ENCODE measurements around the gene MIPEP. TPM values are rescaled to one million over a fixed set of nuclear protein-coding genes. Genes with fewer than 3 reads are reported as not detected.

Gene MIPEP
- total and polyA plus RNA-seq, 2 donors, result 13.2 to 22.7 TPM

- no peaks in the 10 kb centered on the region for H3K9me3 ChIP-seq (ENCODE audit: control insufficient read depth in 2 of 2, insufficient read depth in 1 of 2, low read length in 1 of 2)
- peaks cover 0 to 4% of the 10 kb centered on the region in 2 donors for H3K36me3 ChIP-seq (ENCODE audit: control insufficient read depth in 2 of 2, insufficient read depth in 2 of 2, low read length in 1 of 2)
- H3K27me3 ChIP-seq (ENCODE audit: control insufficient read depth in 2 of 2, insufficient read depth in 1 of 2, low read length in 1 of 2), result no peaks in the 10 kb centered on the region
- 97% methylated on average over 5 of the region's 5 CpGs for WGBS
- H3K4me3 ChIP-seq (ENCODE audit: low read length in 2 of 2), result no peak overlapping the region
- H3K27ac ChIP-seq (ENCODE audit: low read depth in 1 of 2, low read length in 1 of 2), result no peak overlapping the region
- no peak for DNase-seq (ENCODE audit: low read depth in 6 of 9, low spot score in 9 of 9)
- peaks cover 13 to 16% of the 10 kb centered on the region in 2 donors for H3K4me1 ChIP-seq (ENCODE audit: control insufficient read depth in 2 of 2, insufficient read depth in 2 of 2, low read length in 2 of 2)
Measured at GRCh38 chr13:23797276-23797903, 91.8 kb downstream of the MIPEP start.

GRCh38 chr13:23796551-23796950 is 92.6 kb downstream of the MIPEP start:
- Histone ChIP-seq H3K27me3 (ENCODE audit: control insufficient read depth in 2 of 2, insufficient read depth in 1 of 2, low read length in 1 of 2) (no peaks in the 10 kb centered on the region), H3K36me3 (ENCODE audit: control insufficient read depth in 2 of 2, insufficient read depth in 2 of 2, low read length in 1 of 2) (peaks cover 0 to 4% of the 10 kb centered on the region in 2 donors), H3K27ac (ENCODE audit: low read depth in 1 of 2, low read length in 1 of 2) (peak overlapping the region in 1 of 2 donors; percentile 4), H3K9me3 (ENCODE audit: control insufficient read depth in 2 of 2, insufficient read depth in 1 of 2, low read length in 1 of 2) (no peaks in the 10 kb centered on the region), H3K4me1 (ENCODE audit: control insufficient read depth in 2 of 2, insufficient read depth in 2 of 2, low read length in 2 of 2) (peaks cover 13 to 16% of the 10 kb centered on the region in 2 donors), H3K4me3 (ENCODE audit: low read length in 2 of 2) (no peak overlapping the region)
- DNase-seq (ENCODE audit: low read depth in 6 of 9, low spot score in 9 of 9), result no peak
- 92% methylated on average over 2 of the region's 2 CpGs for WGBS

GRCh38 chr13:23794267-23795161 is 94.7 kb downstream of the MIPEP start:
- no peak overlapping the region for H3K27ac ChIP-seq (ENCODE audit: low read depth in 1 of 2, low read length in 1 of 2)
- no peaks in the 10 kb centered on the region for H3K9me3 ChIP-seq (ENCODE audit: control insufficient read depth in 2 of 2, insufficient read depth in 1 of 2, low read length in 1 of 2)
- peaks cover 11% of the 10 kb centered on the region in 2 donors for H3K4me1 ChIP-seq (ENCODE audit: control insufficient read depth in 2 of 2, insufficient read depth in 2 of 2, low read length in 2 of 2)
- H3K27me3 ChIP-seq (ENCODE audit: control insufficient read depth in 2 of 2, insufficient read depth in 1 of 2, low read length in 1 of 2), result no peaks in the 10 kb centered on the region
- H3K4me3 ChIP-seq (ENCODE audit: low read length in 2 of 2), result no peak overlapping the region
- peaks cover 0 to 4% of the 10 kb centered on the region in 2 donors for H3K36me3 ChIP-seq (ENCODE audit: control insufficient read depth in 2 of 2, insufficient read depth in 2 of 2, low read length in 1 of 2)
- no peak for DNase-seq (ENCODE audit: low read depth in 6 of 9, low spot score in 9 of 9)
- 77% methylated on average over 7 of the region's 7 CpGs for WGBS

- DNase-seq (ENCODE audit: low read depth in 6 of 9, low spot score in 9 of 9), result no peak
- peaks cover 5 to 7% of the 10 kb centered on the region in 2 donors for H3K4me1 ChIP-seq (ENCODE audit: control insufficient read depth in 2 of 2, insufficient read depth in 2 of 2, low read length in 2 of 2)
- no peaks in the 10 kb centered on the region for H3K27me3 ChIP-seq (ENCODE audit: control insufficient read depth in 2 of 2, insufficient read depth in 1 of 2, low read length in 1 of 2)
- H3K27ac ChIP-seq (ENCODE audit: low read depth in 1 of 2, low read length in 1 of 2), result no peak overlapping the region
- H3K9me3 ChIP-seq (ENCODE audit: control insufficient read depth in 2 of 2, insufficient read depth in 1 of 2, low read length in 1 of 2), result no peaks in the 10 kb centered on the region
- H3K36me3 ChIP-seq (ENCODE audit: control insufficient read depth in 2 of 2, insufficient read depth in 2 of 2, low read length in 1 of 2), result peaks cover 0 to 4% of the 10 kb centered on the region in 2 donors
- no peak overlapping the region for H3K4me3 ChIP-seq (ENCODE audit: low read length in 2 of 2)
- 98% methylated on average over 3 of the region's 3 CpGs for WGBS
Measured at GRCh38 chr13:23793711-23794110, 95.5 kb downstream of the MIPEP start.

GRCh38 chr13:23792680-23793079 is 96.5 kb downstream of the MIPEP start:
- Histone ChIP-seq H3K36me3 (ENCODE audit: control insufficient read depth in 2 of 2, insufficient read depth in 2 of 2, low read length in 1 of 2) (peaks cover 0 to 4% of the 10 kb centered on the region in 2 donors), H3K4me3 (ENCODE audit: low read length in 2 of 2) (no peak overlapping the region), H3K27me3 (ENCODE audit: control insufficient read depth in 2 of 2, insufficient read depth in 1 of 2, low read length in 1 of 2) (no peaks in the 10 kb centered on the region), H3K9me3 (ENCODE audit: control insufficient read depth in 2 of 2, insufficient read depth in 1 of 2, low read length in 1 of 2) (no peaks in the 10 kb centered on the region), H3K4me1 (ENCODE audit: control insufficient read depth in 2 of 2, insufficient read depth in 2 of 2, low read length in 2 of 2) (peaks cover 5 to 7% of the 10 kb centered on the region in 2 donors), H3K27ac (ENCODE audit: low read depth in 1 of 2, low read length in 1 of 2) (no peak overlapping the region)
- DNase-seq (ENCODE audit: low read depth in 6 of 9, low spot score in 9 of 9), result no peak
- WGBS, result 100% methylated on average over 1 of the region's 1 CpG

GRCh38 chr13:23790577-23791170 is 98.5 kb downstream of the MIPEP start:
- Histone ChIP-seq H3K27ac (ENCODE audit: low read depth in 1 of 2, low read length in 1 of 2) (no peak overlapping the region), H3K4me3 (ENCODE audit: low read length in 2 of 2) (no peak overlapping the region), H3K9me3 (ENCODE audit: control insufficient read depth in 2 of 2, insufficient read depth in 1 of 2, low read length in 1 of 2) (no peaks in the 10 kb centered on the region), H3K4me1 (ENCODE audit: control insufficient read depth in 2 of 2, insufficient read depth in 2 of 2, low read length in 2 of 2) (peaks cover 3 to 5% of the 10 kb centered on the region in 2 donors), H3K36me3 (ENCODE audit: control insufficient read depth in 2 of 2, insufficient read depth in 2 of 2, low read length in 1 of 2) (peaks cover 0 to 4% of the 10 kb centered on the region in 2 donors), H3K27me3 (ENCODE audit: control insufficient read depth in 2 of 2, insufficient read depth in 1 of 2, low read length in 1 of 2) (no peaks in the 10 kb centered on the region)
- DNase-seq (ENCODE audit: low read depth in 6 of 9, low spot score in 9 of 9), result no peak
- WGBS, result 96% methylated on average over 2 of the region's 2 CpGs

- Histone ChIP-seq H3K9me3 (ENCODE audit: control insufficient read depth in 2 of 2, insufficient read depth in 1 of 2, low read length in 1 of 2) (no peaks in the 10 kb centered on the region), H3K27ac (ENCODE audit: low read depth in 1 of 2, low read length in 1 of 2) (no peak overlapping the region), H3K36me3 (ENCODE audit: control insufficient read depth in 2 of 2, insufficient read depth in 2 of 2, low read length in 1 of 2) (peaks cover 0 to 4% of the 10 kb centered on the region in 2 donors), H3K4me1 (ENCODE audit: control insufficient read depth in 2 of 2, insufficient read depth in 2 of 2, low read length in 2 of 2) (peaks cover 3 to 5% of the 10 kb centered on the region in 2 donors), H3K4me3 (ENCODE audit: low read length in 2 of 2) (no peak overlapping the region), H3K27me3 (ENCODE audit: control insufficient read depth in 2 of 2, insufficient read depth in 1 of 2, low read length in 1 of 2) (no peaks in the 10 kb centered on the region)
- WGBS, result 87% methylated on average over 10 of the region's 10 CpGs
- DNase-seq (ENCODE audit: low read depth in 6 of 9, low spot score in 9 of 9), result no peak
Measured at GRCh38 chr13:23789576-23790346, 99.4 kb downstream of the MIPEP start.

GRCh38 chr13:23788459-23788858 is 100.7 kb downstream of the MIPEP start:
- peaks cover 3 to 5% of the 10 kb centered on the region in 2 donors for H3K4me1 ChIP-seq (ENCODE audit: control insufficient read depth in 2 of 2, insufficient read depth in 2 of 2, low read length in 2 of 2)
- no peak overlapping the region for H3K27ac ChIP-seq (ENCODE audit: low read depth in 1 of 2, low read length in 1 of 2)
- H3K4me3 ChIP-seq (ENCODE audit: low read length in 2 of 2), result no peak overlapping the region
- no peak for DNase-seq (ENCODE audit: low read depth in 6 of 9, low spot score in 9 of 9)
- H3K9me3 ChIP-seq (ENCODE audit: control insufficient read depth in 2 of 2, insufficient read depth in 1 of 2, low read length in 1 of 2), result no peaks in the 10 kb centered on the region
- no peaks in the 10 kb centered on the region for H3K27me3 ChIP-seq (ENCODE audit: control insufficient read depth in 2 of 2, insufficient read depth in 1 of 2, low read length in 1 of 2)
- H3K36me3 ChIP-seq (ENCODE audit: control insufficient read depth in 2 of 2, insufficient read depth in 2 of 2, low read length in 1 of 2), result no peaks in the 10 kb centered on the region
- over 99% methylated on average over 2 of the region's 2 CpGs for WGBS
